GM19023 (cell line): Measurements from ENCODE around the gene EBF3.

Source experiments
- ATAC-seq: cut with Tn5 transposase; IDR thresholded peaks from one replicate; pipeline ENCODE4 v1.9.1; 2021; ENCODE audit warnings: mild to moderate bottlenecking, moderate library complexity; ENCODE audit not compliant: unreplicated experiment

Gene EBF3

DNA sequence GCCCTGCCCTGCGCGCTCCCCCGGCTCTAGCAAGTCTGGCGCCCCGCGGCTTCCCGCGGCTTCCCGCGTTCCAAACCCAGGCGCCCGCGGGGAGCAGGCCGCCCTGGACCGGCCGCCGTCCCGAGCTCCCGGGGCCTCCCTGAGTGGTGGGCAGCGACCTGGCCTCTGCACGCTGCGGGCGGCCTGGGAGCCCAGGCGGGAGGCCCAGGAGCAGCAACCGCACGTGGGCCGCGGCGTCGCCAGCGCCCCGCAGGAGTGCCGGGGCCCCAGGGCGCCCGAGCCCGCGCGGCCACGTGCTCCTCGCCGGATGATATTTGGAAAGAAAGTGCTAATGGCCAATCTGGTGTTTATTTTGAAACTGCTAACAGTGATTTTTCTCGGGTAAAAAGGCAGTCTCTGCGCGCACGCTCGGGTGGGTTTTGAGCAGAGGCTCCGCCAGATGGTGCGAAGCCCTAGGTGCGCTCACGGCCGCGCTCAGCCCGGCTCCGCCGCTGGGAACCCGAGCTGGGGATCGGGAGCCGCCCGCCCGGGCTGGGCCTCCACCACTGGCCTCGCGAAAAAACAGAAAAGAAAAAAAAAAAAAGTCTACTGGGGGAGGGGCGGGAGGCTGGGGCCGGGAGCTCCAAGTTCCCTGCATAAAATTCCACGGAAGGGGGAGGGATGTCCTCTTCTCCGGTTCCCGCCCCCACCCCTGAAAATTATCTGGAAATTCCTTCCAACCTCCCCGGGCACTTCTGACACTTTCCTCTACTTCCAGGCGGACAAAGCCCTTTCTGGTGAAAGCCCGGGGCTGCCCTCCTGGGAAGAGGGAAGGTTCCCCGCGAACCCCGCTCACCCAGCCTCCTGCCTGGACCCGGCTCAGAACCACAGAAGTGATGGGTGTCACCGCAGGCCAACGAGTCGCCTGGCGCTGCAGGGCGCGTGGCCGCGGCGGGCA lies 4.3 kb downstream of the EBF3 start:
- ATAC-seq = no peak

DNA sequence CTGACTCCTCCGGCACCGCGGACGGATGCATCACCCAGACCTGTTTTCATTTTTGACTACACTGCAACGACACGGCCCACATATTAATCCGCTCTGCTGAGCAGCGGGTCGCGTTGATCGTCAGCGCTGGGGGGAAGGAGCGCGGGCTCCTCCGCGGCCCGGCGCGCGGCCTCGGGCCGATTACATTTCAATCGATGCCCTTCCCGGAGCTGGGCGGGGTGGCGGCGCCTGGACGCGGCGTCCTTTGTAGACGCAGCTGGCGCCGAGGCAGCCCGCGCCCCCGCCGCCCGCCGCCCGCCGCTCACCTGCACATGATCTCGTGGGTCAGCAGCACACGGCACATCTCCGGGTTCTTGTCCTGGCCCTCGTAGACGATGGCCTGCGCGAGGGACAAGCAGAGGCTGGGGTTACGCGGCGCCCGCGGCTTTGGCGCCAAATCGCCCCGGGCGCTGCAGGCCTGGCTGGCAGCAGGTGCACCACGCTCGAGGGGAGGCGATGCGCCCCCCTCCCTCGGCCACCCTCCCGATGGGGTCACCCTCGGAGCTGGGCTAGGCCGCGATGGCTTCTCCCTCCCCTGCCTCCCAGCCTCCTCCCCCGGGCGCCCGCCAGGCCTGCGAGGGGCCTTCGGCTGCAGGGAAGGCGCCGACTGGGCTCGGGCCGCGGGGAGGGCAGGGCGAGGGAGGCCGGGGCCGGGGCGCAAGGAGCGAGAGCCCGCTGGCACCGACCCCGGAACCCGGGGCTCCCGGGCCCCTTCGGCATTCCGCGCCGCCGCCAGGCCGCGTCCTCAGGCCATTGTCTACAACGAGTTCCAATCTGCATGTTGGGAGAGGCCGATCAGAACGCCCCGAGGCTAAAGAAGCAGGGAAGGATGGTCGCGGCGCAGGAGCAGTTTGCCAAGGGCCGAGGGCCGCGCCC lies 5.2 kb downstream of the EBF3 start:
- no peak for ATAC-seq

DNA sequence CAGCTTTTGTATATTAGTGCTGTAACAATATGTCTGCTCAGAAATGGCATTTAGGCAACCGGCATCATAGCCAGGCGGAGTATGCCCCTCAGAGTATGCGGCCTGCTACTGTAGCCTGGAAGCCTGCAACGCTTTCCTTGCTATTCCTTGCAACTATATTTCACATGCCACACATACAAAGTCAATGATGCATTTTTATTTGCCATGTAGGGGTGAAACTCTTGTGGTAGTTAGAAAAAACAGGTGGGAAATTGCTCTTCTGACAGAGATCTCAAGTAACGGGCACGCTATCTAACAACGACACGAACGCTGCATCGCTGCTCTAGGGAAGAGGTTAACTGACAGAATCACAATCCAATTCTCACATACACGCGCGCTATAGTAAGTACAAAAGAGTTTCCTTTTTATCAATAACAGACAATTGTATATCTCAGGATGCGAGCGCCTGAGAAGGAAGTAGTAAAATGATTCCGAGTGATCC lies 5.9 kb downstream of the EBF3 start:
- ATAC-seq = no peak

DNA sequence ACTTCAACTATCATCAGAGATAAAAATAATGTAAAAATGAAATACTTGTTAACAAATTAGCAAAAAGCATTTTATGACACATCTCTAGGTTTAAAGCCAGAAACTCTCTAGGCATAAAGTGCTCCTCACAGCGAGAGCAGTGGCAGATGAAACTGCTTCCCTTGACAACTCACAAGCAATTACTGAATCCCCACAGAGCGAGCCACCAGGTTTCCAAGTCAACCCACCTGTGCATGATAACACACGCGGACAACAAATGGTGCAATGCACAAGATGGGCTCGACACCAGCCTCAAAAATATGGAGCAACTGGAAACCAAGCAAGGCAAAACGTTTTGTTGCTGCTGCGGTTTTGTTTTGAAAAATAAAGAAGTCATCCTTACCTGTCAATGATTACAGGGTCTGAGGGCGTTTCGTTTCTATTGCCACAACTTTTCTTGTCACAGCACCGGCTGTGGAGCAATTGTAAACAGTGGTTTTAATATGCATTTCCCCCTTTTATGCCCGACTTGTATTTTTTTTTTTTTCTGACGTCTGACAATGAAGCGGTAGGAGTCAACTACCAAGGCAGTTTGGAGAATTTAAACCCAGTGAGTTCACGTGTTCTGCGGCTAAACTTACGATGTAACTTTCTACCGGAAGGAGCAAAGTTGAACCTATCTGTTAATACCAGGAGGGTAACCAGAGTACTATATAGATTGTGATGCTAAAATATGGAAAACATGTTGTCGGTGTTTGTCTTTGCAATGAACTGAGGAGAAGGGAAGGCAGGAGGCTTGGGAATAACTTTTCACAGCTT lies 7.0 kb downstream of the EBF3 start:
- ATAC-seq = no peak

DNA sequence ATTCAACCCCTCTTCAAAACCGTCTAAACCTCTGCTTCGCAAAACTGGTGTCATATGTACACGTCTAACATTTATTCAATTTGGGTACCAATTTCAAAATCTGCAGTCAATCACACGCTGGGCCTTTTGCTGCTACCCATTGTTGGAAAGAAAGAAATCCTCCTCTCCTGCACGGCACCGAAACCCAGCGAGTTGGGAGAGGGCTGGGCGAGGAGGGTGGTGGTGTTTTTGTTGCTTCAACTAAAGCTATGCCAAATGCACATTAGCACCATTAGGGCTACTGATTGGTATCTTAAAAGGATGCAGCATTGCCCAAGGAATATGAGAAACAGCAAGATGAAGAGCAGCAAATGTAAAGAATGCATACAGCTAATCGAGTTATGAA lies 7.8 kb downstream of the EBF3 start:
- ATAC-seq = no peak

DNA sequence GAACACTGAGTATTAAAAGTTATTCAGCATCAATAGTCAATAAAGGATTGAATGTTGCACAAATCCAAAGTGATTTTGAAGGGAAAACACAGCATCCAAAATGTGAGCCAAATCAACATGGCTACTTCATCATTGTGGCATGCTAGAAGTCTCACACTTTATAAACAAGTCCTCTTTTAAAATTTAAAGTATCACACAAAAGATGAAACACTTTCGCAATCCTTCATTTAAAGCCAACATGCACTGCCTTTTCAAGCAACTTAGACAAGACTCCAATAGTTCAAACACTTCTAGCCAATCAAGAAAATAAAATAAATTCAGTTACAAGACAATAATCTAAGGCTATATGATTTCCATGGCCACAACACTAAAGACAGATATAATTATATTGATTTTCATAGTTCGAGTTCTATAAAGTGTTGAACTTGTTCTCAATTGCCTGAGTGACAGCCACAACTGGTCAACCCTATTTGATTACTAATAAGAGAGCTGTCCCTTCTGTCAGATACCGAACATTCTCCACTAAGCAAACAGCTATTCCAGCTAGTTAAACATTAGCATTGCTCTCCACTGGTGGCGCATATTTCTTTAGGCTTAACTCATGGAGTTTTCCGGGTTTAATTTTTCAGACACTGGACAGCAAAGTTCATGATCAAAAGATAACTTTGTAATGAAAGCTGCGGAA lies 8.3 kb downstream of the EBF3 start:
- no peak for ATAC-seq

DNA sequence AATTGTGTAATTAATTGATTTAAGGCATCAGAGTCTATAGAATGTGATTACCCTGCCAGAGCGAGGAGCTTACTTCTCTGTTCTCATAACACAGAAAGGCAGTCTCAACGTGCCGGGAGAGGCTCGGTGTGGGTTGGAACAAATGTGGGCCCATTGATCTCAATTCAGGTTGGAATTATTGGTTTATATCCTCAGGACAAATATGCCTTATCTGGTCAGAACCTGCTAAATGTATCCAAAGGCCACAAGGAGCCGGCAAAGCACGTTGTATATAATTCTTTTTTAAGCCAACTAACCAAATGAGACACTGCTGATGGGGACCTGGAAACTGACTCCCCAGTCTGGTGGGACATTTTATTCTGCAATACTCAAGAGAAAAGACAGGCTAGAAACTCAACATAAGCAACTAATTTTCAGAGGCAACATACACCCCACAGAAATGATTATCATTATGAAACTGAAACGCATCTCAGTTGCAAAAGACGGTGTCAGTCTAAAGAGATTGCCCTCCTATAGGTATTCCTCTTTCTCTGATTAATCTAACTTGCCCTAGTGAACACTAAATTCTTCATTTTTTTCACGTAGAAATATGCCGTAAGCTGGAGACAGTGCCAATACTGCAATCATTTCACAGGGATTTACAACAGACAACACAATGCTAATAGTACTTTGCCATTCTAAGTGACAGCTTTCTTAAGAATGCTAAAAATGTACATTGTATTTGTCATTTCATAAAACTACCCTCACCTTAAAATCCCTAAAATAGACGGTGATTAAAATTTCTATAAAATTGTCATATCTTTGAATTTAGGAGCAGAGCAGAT lies 9.4 kb downstream of the EBF3 start:
- no peak for ATAC-seq

DNA sequence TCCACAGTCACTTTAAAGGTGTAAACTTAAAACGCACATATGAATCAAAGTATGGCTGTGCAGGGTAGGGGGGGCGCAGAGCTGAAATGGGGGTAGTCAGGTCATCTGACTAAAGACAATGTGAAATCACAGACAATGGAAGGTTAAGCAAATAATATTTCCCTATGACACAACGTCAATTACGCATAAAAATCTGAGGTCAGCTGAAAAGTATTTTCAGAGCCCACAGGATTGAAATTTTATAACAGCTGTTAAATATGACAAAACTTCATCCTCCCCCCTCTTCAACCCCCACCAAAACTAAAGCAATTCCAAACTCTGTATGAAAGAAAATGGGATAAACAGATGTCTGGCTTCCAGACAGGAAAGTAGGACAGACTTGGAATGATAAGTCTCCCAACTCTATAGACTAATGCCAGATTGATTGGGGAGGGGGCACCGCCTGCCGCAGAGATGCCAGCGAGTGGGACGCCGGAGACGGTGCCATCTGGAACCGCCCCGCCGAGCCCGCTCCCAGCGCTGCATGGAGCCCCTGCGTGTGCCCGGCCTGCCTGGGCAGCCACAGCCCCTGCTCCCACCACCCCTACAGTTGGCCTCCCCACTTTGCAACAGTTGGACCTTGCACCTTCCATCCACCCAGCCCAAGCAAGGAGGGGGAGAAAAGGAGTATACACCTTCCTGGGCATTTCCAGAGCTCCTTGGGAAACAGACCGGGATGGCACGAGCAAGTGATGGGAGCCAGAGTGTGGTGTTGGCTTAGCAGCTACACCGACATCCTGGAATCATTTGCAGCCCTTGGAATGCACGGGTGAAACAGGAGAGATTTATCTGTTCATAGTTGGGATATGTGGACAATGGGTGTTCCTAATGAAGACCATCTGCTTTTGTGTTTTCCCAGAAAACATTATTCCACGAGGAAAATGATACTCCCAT lies 10.7 kb downstream of the EBF3 start:
- ATAC-seq = no peak

DNA sequence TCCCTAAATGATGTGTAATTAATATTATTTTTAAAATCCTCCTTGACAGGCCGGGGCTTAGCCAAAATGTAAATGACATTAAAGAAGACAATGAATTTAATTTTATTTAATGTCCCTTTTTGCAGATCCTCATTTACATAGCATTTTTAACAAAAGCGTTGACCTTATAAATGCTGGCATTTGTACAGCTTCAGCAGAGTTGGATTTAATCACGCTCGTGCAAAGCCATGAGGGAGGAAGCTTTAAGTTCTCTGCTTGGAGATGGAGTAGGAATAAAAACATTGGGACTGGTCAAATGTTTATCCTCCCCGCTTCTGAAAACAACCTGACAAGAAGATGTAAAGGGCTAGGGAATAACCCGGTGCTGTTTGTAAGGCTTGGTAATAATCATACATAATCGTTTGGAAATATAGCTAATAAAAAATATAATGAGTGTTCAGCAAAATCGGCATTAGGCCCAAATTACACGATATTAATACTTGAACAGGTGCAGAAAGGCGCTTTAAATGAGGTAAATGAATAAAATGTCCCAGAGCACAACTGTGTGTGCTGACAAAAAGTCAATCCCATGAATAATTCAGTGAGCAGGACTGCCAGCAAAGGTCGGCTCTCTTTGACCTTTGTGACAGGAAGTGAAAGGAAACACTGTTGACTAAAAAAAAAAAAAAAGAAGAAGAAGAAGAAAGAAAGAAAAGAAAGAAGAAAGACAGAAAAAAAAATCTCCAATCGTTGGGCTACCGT lies 11.5 kb downstream of the EBF3 start:
- no peak for ATAC-seq

DNA sequence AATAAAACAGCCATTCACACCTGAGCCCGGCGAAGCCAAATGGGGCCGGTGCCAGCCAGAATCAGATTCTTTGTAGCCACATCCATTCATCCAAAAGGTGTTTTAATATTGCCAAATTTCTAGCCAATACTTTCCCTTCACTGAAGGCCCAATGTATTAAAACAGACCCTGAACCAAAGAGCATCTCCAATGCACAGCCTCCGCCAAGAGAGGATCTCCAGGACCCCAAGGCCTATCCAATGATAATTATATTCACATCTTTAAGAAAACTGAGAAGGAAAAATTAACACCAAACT lies 12.2 kb downstream of the EBF3 start:
- no peak for ATAC-seq

DNA sequence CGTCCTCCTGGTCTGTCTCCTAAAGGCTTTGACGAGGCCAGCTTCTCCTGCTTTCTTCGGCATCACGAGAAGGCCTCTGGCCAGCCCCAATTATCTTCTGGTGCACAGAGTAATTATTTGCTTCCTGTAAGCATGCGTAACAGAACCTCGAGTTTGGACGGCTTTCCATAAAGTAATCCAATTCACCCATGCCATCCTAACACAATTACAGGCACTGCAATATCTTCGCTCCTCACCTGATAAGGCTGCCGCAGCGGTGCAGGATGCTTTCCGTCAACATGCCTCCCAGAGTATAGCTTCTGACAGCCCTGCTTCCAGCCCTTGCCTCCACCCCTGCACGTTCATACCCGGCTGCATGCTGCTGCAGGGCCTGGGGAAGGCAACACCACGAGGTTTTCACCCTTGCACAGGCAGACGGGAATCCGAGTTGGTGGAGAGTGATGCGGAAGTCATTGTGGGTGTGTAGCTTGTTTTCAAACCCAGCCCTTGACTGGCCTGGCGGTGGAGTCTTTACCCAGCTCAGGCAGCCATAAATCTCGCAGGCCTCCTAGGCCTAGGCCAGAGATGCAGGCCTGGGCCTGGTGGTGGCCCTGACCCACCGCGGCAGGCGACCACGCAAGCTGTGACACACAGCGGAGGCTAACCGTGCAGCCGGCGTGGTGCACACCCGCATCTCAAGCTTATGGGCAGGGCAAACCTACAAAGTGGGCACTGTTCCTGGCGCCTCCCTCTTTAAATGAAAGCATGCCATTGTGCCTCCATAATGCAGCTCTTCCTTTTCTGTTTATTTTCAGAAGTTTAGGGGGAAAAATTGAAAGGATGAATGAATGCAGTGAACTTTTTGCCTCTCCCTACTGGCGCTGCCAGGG lies 12.7 kb downstream of the EBF3 start:
- ATAC-seq = no peak

DNA sequence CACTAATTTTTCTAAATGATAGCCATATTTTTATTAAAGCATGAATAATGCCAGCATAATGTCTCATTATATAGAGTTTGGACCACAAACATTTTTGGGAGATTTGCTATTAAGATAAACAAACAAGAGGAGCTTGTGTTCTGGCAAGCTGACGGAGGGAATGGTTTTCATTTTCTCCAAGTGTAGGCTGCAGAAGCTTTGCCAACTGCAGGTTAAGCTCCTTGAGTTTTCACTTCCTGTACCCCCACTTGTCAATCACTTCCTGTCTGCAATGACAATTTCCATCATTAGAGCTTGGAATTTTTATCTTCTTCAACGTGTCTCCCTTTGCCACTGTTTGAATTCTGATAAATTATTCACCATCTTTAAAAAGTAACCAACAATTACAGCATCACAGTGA lies 13.4 kb downstream of the EBF3 start:
- ATAC-seq = no peak

DNA sequence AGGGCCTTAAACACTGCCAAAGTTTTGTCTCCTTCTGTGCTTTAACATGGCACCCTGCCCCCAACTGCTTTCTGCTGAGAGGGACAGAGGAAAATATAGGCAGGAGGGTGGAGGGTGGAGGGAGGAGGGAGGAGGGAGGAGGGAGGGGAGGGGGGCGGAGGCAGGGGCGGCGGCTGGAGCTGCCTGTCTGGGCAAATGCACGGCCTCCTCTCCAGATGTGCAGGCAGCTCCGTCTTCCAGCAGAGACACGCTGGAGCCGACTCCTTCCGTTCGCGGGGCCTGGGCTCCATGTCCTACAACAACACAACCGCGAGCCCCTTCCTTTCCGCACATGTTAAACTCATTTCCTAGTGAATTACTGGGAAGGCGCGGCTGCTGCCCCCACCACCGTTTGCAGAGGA lies 14.2 kb downstream of the EBF3 start:
- ATAC-seq = no peak

DNA sequence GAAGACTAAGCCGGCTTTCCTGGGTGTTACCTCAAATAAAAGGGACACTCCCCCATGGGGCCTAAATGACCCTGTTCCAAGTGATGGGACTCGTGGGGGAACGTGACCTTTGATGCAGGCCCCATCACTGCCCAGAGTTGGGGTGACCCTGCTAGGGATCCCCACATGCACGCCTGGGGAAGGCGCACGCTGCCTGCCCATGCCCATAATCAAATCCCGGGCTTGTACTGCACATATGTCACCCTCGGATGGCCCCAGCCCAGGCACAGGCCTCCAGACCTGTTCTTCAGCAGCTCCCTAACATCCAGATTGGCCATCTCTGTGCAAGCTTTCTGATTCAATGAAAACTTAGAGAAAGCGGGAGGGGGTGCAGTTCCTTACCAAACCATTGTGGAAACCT lies 14.7 kb downstream of the EBF3 start:
- no peak for ATAC-seq

DNA sequence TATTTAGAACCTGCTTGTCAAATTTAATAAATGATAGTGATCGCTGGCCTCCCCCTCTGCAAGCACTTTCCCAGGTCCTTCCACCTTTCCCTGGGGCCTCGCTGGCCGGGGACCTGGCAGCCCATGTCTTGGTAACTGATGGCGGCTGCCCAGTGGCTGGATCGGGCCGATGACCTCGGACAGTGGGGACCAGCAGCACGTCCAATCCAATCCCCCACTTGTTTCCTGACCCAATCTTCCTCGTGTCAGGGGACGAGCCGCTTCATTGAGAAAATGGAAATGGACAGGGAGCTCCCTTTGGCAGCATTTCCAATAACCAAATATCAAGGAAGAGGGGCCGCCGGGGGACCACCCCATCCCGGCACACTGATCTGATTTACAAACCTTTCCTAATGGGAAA lies 17.2 kb downstream of the EBF3 start:
- ATAC-seq = no peak

DNA sequence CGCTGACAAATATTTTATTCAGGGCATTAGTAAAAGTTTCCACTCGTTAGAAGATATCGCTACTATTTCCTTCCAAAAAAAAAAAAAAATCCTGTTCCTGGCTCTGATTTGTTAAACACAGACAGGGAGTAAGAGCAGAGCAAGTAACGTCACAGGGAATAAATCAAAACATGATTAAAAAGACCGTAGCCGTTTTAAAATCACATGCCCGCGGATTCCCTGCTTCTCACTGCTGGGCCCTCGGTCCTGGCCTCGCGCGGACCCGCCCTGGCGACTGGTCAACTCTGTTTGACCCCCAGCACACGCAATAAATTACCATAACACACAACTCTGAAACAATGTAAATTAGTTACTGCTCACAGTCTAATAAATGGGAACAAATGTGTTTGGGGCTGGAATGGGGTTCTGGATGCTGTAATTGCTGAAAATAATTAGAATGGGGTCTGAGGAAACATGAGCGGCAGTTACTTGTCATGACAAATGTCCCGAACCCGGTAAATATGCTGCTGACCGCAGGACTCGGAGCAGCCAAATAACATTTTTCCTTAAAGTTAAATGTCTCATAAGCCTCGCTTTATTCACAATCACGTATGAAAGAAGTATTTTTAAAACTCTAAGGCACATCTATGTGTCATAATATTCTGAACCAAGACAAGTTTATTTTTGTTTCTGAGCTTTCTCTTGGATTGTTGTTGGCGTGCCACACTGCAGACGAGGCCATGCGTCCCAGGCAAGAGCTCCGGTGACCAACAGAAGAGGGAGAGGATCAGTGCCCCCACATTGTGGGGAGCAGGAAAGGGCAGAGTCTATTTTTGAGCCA lies 17.9 kb downstream of the EBF3 start:
- no peak for ATAC-seq
